ENCODE data around the gene PFDN5. TPM values are rescaled to one million over a fixed set of nuclear protein-coding genes. Genes with fewer than 3 reads are reported as not detected.
A peak's percentile ranks its signal among the peaks of the same experiment; 100 is the strongest.

The PFDN5 gene
- total and polyA plus RNA-seq, 9 of the 15 experiments (the other 6 are each of a cell fraction or from before 2014, with no cell fraction given): 361 to 1,636 (median 742) TPM

DNA sequence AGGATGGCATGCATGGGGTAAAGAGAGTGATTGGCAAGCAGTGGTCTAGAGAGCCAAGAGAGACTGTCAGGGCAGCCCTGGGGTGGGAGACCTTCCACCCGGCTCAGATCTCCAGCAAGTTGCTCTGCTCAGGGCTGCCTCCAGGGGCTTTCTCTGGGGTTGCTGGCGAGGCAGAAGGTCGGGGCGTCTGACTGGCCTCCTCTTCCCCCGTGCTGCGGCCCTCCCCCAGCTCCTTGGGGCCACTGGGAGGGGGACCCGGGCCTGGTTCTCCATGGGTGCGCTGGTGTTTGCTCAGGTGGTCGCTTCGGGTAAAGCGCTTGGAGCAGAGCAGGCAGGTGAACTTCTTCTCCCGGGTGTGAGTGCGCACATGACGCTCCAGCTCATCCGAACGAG lies 32.7 kb downstream of the PFDN5 start:
- intact Hi-C loops (cut with micrococcal nuclease): loop anchor here (10.0 kb wide), 1 partner anchor 97 kb away; the partner anchor contains the start of gene AMHR2
- H3K27ac ChIP-seq (ENCODE audit: extremely low read depth, low read depth, low read length): no peak overlapping the region; the same call in 2 of the 3 replicates
- no peaks in the 10 kb centered on the region for H3K79me2 ChIP-seq (ENCODE audit: control insufficient read depth, insufficient read depth, low read length)
- no peaks in the 10 kb centered on the region for H3K9me1 ChIP-seq (ENCODE audit: control insufficient read depth, insufficient read depth, low read length)
- peak overlapping the region; percentile 44 for H2AFZ ChIP-seq (ENCODE audit: low read depth, low read length)
- ATAC-seq: peak; percentile 19; the same call in 2 of the 3 replicates
- BruUV-seq (replicated peaks): no TSS peak
- no peak for TF ChIP-seq NEUROD1 (IDR thresholded peaks at IDR 0.05; ENCODE audit: borderline replicate concordance, low read depth, low read length, partially characterized antibody)
- no peak for TF ChIP-seq CC2D1A (IDR thresholded peaks at IDR 0.05)
- no peak for TF ChIP-seq SAFB2 (IDR thresholded peaks at IDR 0.05; ENCODE audit: borderline replicate concordance, low read depth, low read length, severe bottlenecking)
- no peak for TF ChIP-seq FOXP1 (CRISPR knock-in tag; IDR thresholded peaks at IDR 0.05)
- TF ChIP-seq BRD9 (IDR thresholded peaks at IDR 0.05; ENCODE audit: low read depth, partially characterized antibody): no peak
- no peak for TF ChIP-seq PTTG1 (tag; IDR thresholded peaks at IDR 0.05; ENCODE audit: low read depth)
- TF ChIP-seq, protein P1, sequence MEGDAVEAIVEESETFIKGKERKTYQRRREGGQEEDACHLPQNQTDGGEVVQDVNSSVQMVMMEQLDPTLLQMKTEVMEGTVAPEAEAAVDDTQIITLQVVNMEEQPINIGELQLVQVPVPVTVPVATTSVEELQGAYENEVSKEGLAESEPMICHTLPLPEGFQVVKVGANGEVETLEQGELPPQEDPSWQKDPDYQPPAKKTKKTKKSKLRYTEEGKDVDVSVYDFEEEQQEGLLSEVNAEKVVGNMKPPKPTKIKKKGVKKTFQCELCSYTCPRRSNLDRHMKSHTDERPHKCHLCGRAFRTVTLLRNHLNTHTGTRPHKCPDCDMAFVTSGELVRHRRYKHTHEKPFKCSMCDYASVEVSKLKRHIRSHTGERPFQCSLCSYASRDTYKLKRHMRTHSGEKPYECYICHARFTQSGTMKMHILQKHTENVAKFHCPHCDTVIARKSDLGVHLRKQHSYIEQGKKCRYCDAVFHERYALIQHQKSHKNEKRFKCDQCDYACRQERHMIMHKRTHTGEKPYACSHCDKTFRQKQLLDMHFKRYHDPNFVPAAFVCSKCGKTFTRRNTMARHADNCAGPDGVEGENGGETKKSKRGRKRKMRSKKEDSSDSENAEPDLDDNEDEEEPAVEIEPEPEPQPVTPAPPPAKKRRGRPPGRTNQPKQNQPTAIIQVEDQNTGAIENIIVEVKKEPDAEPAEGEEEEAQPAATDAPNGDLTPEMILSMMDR (IDR thresholded peaks at IDR 0.05 in 2 of 3, conservative IDR thresholded peaks at IDR 0.05 in 1 of 3; ENCODE audit: insufficient read depth in 2 of 3, low read depth in 1 of 3, low read length in 3 of 3): peak in 2 of 3 experiments; percentile 27 to 43; a peak in 4 of 6 replicates
- no peak for TF ChIP-seq FOS (IDR thresholded peaks at IDR 0.05; ENCODE audit: extremely low read depth, insufficient read length)
- in situ Hi-C loops (cut with MboI): loop anchor here (10.0 kb wide), 1 partner anchor 177 kb away; the partner anchor contains the start of genes NPFF and TARBP2
- no peaks in the 10 kb centered on the region for H3K36me3 ChIP-seq (ENCODE audit: control insufficient read depth, insufficient read depth, low read length)
- H3K4me1 ChIP-seq (replicated peaks in 1 of 2; ENCODE audit: control insufficient read depth in 2 of 2, insufficient read depth in 2 of 2, low read length in 2 of 2): peaks cover 16 to 47% of the 10 kb centered on the region in 2 experiments
- H3K9me3 ChIP-seq (replicated peaks; ENCODE audit: control insufficient read depth, insufficient read depth, low read depth, low read length): no peaks in the 10 kb centered on the region
- H3K9ac ChIP-seq (ENCODE audit: insufficient read depth in 1 of 2, low read depth in 2 of 2, low read length in 2 of 2): peak overlapping the region in 1 of 2 experiments; percentile 49; a peak in 1 of 4 replicates
- H3K4me2 ChIP-seq (ENCODE audit: insufficient read depth, low read length): no peak overlapping the region
- DNase-seq (ENCODE audit: extremely low read depth in 1 of 4, low spot score in 3 of 4): peak; percentile 38 to 54 (median 46)
- H3K27me3 ChIP-seq (ENCODE audit: control insufficient read depth in 2 of 2, insufficient read depth in 2 of 2, low read length in 2 of 2): no peaks in the 10 kb centered on the region
- ChIA-PET CTCF (ENCODE audit: low intra/inter-chr PET ratio) (interaction anchor here (0.6 to 1.7 kb wide), 5 partner anchors 17 to 153 kb away, joined by 3 to 11 read pairs (median 5); no protein-coding TSS in a partner anchor), POLR2A (interaction anchor here (0.6 to 2.1 kb wide), 5 partner anchors 17 to 133 kb away, joined by 3 to 9 read pairs (median 5); no protein-coding TSS in a partner anchor)
- no peaks in the 10 kb centered on the region for H4K20me1 ChIP-seq (replicated peaks; ENCODE audit: control insufficient read depth, insufficient read depth, low read length)
- 50% methylated on average over 8 of the region's 16 CpGs for WGBS (ENCODE audit: insufficient coverage, low coverage, missing lambda C conversion rate)
- no peak for FAIRE-seq
- H3K4me3 ChIP-seq: no peak overlapping the region

Data from K562 (cell line).